ENCODE results near the gene CMTM2.

- TF ChIP-seq, protein P1, sequence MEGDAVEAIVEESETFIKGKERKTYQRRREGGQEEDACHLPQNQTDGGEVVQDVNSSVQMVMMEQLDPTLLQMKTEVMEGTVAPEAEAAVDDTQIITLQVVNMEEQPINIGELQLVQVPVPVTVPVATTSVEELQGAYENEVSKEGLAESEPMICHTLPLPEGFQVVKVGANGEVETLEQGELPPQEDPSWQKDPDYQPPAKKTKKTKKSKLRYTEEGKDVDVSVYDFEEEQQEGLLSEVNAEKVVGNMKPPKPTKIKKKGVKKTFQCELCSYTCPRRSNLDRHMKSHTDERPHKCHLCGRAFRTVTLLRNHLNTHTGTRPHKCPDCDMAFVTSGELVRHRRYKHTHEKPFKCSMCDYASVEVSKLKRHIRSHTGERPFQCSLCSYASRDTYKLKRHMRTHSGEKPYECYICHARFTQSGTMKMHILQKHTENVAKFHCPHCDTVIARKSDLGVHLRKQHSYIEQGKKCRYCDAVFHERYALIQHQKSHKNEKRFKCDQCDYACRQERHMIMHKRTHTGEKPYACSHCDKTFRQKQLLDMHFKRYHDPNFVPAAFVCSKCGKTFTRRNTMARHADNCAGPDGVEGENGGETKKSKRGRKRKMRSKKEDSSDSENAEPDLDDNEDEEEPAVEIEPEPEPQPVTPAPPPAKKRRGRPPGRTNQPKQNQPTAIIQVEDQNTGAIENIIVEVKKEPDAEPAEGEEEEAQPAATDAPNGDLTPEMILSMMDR (IDR thresholded peaks at IDR 0.05; ENCODE audit: poor library complexity), result no peak
- no peak for TF ChIP-seq EZH2 (IDR thresholded peaks at IDR 0.05; ENCODE audit: borderline replicate concordance)
- no peak for TF ChIP-seq EZH2phosphoT487 (IDR thresholded peaks at IDR 0.05; ENCODE audit: low read depth, severe bottlenecking, unreplicated experiment)
Measured at GRCh38 chr16:66551348-66551759, 27.9 kb upstream of the CMTM2 start.

Data from hepatocyte (in vitro differentiated cells).